SU-DHL-6 (cell line): ENCODE results near the gene SRPRB.

Experiments used
- H2AFZ ChIP-seq: fragments of 200-600 bp; sonication (generic); 2 replicates; pipeline ENCODE4 v1.6.1; 2014; ENCODE audit warnings: low read depth, mild to moderate bottlenecking, moderate library complexity, mixed read lengths, antibody characterized with exemption, low read length; ENCODE audit not compliant: severe bottlenecking
- H3F3A ChIP-seq: fragments of 200-600 bp; shearing (Covaris generic); 2 replicates; pipeline ENCODE4 v1.6.0; 2016; ENCODE audit warnings: antibody characterized with exemption, mild to moderate bottlenecking; ENCODE audit not compliant: insufficient read depth
- H3K27ac ChIP-seq: fragments of 200-600 bp; sonication (generic); 2 replicates; pipeline ENCODE4 v1.5.1; 2016; ENCODE audit warnings: low read depth, mild to moderate bottlenecking, low read length, moderate library complexity, mixed read lengths
- H3K27me3 ChIP-seq: fragments of 200-600 bp; sonication (generic), shearing (Covaris generic); 2 replicates; pipeline ENCODE4 v1.6.0; 2014; ENCODE audit warnings: mild to moderate bottlenecking, low read length
- H3K36me3 ChIP-seq: fragments of 200-600 bp; sonication (generic); 2 replicates; pipeline ENCODE4 v1.6.1; 2014; ENCODE audit warnings: mild to moderate bottlenecking, low read length, mixed read lengths
- H3K4me2 ChIP-seq: fragments of 300-600, 200-600 bp; shearing (Covaris generic), sonication (generic); 2 replicates; pipeline ENCODE4 v1.6.0; 2014; ENCODE audit warnings: low read length, low read depth, mild to moderate bottlenecking; ENCODE audit not compliant: poor library complexity, severe bottlenecking
- H3K4me3 ChIP-seq: fragments of 200-600 bp; sonication (generic); 2 replicates; pipeline ENCODE4 v1.5.1; 2014; ENCODE audit warnings: antibody characterized with exemption, low read length, mild to moderate bottlenecking, mixed read lengths; ENCODE audit not compliant: insufficient read depth, poor library complexity, severe bottlenecking
- H3K79me2 ChIP-seq: fragments of 200-600 bp; sonication (generic); 2 replicates; pipeline ENCODE4 v1.6.1; 2014; ENCODE audit warnings: mild to moderate bottlenecking, low read length, moderate library complexity; ENCODE audit not compliant: insufficient read depth
- H3K9ac ChIP-seq: fragments of 200-600 bp; sonication (generic); 2 replicates; pipeline ENCODE4 v1.7.0; 2014; ENCODE audit warnings: mild to moderate bottlenecking, low read length
- H3K9me2 ChIP-seq: fragments of 200-600 bp; sonication (generic); replicated peaks from 2 replicates; pipeline ENCODE4 v1.6.1; 2014; ENCODE audit warnings: low read length; ENCODE audit not compliant: insufficient read depth
- H3K9me3 ChIP-seq: fragments of 200-600 bp; sonication (generic); 2 replicates; pipeline ENCODE4 v1.6.1; 2014; ENCODE audit warnings: low read length, mixed read lengths; ENCODE audit not compliant: insufficient read depth
- H4K20me1 ChIP-seq: fragments of 200-600 bp; sonication (generic); 2 replicates; pipeline ENCODE4 v1.6.1; 2014; ENCODE audit warnings: low read depth, mild to moderate bottlenecking, antibody characterized with exemption, low read length, moderate library complexity, mixed read lengths
- EZH2phosphoT487 ChIP-seq: fragments of 200-600 bp; sonication (generic), shearing (Covaris generic); conservative IDR thresholded peaks from 2 replicates; pipeline ENCODE4 v1.6.1; 2018; ENCODE audit warnings: mild to moderate bottlenecking, antibody characterized with exemption, low read length, moderate library complexity, mixed read lengths
- TF ChIP-seq, protein P1 (sequence below): fragments of 200-600 bp; sonication (generic); IDR thresholded peaks from one replicate; pipeline ENCODE4 v1.5.1; 2017; ENCODE audit warnings: antibody characterized with exemption, mild to moderate bottlenecking, low read length, moderate library complexity; ENCODE audit not compliant: insufficient read depth, poor library complexity, severe bottlenecking

The SRPRB gene

GRCh38 chr3:133758568-133758928 lies 47.1 kb upstream of the SRPRB start:
- Histone ChIP-seq H3K9me2 (no peaks in the 10 kb centered on the region), H2AFZ (no peak overlapping the region), H3K4me2 (no peak overlapping the region), H3F3A (no peaks in the 10 kb centered on the region), H3K27me3 (no peaks in the 10 kb centered on the region), H3K9ac (no peak overlapping the region), H3K79me2 (no peaks in the 10 kb centered on the region), H3K36me3 (no peaks in the 10 kb centered on the region), H3K9me3 (no peaks in the 10 kb centered on the region), H3K27ac (no peak overlapping the region), H4K20me1 (no peaks in the 10 kb centered on the region), H3K4me3 (no peak overlapping the region)
- no peak for TF ChIP-seq EZH2phosphoT487
- TF ChIP-seq, protein P1, sequence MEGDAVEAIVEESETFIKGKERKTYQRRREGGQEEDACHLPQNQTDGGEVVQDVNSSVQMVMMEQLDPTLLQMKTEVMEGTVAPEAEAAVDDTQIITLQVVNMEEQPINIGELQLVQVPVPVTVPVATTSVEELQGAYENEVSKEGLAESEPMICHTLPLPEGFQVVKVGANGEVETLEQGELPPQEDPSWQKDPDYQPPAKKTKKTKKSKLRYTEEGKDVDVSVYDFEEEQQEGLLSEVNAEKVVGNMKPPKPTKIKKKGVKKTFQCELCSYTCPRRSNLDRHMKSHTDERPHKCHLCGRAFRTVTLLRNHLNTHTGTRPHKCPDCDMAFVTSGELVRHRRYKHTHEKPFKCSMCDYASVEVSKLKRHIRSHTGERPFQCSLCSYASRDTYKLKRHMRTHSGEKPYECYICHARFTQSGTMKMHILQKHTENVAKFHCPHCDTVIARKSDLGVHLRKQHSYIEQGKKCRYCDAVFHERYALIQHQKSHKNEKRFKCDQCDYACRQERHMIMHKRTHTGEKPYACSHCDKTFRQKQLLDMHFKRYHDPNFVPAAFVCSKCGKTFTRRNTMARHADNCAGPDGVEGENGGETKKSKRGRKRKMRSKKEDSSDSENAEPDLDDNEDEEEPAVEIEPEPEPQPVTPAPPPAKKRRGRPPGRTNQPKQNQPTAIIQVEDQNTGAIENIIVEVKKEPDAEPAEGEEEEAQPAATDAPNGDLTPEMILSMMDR = no peak

- no peak overlapping the region for H3K9ac ChIP-seq
- H3K4me2 ChIP-seq = no peak overlapping the region
- no peaks in the 10 kb centered on the region for H3K27me3 ChIP-seq
- no peaks in the 10 kb centered on the region for H3K79me2 ChIP-seq
- no peaks in the 10 kb centered on the region for H3K36me3 ChIP-seq
- no peak overlapping the region for H3K27ac ChIP-seq
- no peaks in the 10 kb centered on the region for H3F3A ChIP-seq
- no peak overlapping the region for H2AFZ ChIP-seq
- H3K4me3 ChIP-seq = no peak overlapping the region
- H3K9me2 ChIP-seq = no peaks in the 10 kb centered on the region
- H4K20me1 ChIP-seq = no peaks in the 10 kb centered on the region
- H3K9me3 ChIP-seq = no peaks in the 10 kb centered on the region
- TF ChIP-seq EZH2phosphoT487 = no peak
- TF ChIP-seq, protein P1 = no peak
Observed at GRCh38 chr3:133758964-133759739, 46.5 kb upstream of the SRPRB start.

GRCh38 chr3:133759740-133760305 lies 45.8 kb upstream of the SRPRB start:
- H3K79me2 ChIP-seq = no peaks in the 10 kb centered on the region
- H3K4me3 ChIP-seq = no peak overlapping the region
- no peaks in the 10 kb centered on the region for H3K27me3 ChIP-seq
- no peaks in the 10 kb centered on the region for H4K20me1 ChIP-seq
- H3K9ac ChIP-seq = no peak overlapping the region
- no peaks in the 10 kb centered on the region for H3K36me3 ChIP-seq
- H2AFZ ChIP-seq = no peak overlapping the region
- H3K4me2 ChIP-seq = no peak overlapping the region
- H3K27ac ChIP-seq = no peak overlapping the region
- no peaks in the 10 kb centered on the region for H3K9me2 ChIP-seq
- H3K9me3 ChIP-seq = no peaks in the 10 kb centered on the region
- H3F3A ChIP-seq = no peaks in the 10 kb centered on the region
- TF ChIP-seq, protein P1 = no peak
- no peak for TF ChIP-seq EZH2phosphoT487
